ENCODE results near the gene MAB21L4. TPM values are rescaled to one million over a fixed set of nuclear protein-coding genes. Genes with fewer than 3 reads are reported as not detected.
A peak's percentile ranks its signal among the peaks of the same experiment; 100 is the strongest.

MAB21L4 gene
- polyA plus RNA-seq, 1 donor: 25.7 TPM

- peak overlapping the region; percentile 84 for H3K27ac ChIP-seq (ENCODE audit: low read length)
Measured at GRCh38 chr2:240874715-240875227, 21.2 kb downstream of the MAB21L4 start.

DNA sequence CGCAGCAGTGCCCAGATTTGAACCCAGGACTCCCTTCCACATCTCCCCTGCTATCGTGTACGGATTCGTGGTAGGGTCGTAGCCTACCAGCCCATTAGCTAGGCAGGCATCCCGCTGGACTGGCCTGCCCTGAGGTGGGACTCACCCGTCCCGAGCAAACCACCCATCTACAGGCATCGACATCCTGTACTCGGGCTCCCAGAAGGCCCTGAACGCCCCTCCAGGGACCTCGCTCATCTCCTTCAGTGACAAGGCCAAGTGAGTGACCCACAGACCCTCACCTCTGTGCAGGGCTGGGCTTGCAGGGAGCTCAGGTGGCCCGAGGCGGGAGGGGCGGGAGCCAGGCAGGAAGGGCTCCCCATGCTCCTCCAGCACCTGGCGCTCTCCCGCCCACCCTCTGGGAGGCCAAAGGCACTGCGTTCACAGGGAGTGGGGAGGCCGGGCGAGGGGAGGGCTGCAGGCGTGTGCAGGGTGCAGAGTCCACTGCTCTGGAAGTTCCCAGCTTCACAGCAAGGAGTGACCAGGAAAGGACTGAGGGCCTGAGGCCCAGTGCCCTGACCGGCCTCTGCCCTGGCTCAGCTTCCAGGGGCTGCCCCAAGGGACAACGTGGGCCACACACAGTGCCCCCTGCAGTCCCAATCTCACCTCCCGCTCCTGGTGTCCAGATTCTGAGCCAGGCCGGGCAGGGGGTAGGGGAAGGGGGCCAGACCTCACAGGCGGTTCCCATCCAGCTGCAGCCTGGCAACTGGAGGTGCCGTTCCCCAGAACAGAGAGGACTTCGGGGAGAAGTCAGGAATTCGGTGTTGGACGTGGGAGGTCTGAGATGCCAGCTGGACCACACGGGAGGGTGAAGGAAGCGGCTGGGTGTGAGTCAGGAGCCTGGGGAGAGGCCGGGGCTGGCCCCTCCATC lies 21.9 kb downstream of the MAB21L4 start:
- Histone ChIP-seq H3K4me3 (ENCODE audit: low read length) (no peak overlapping the region), H3K4me1 (ENCODE audit: control insufficient read depth, insufficient read depth, low read length) (peaks cover 42% of the 10 kb centered on the region), H3K27ac (ENCODE audit: low read length) (peak overlapping the region; percentile 84), H3K36me3 (ENCODE audit: control insufficient read depth, insufficient read depth, low read length) (no peaks in the 10 kb centered on the region), H3K27me3 (ENCODE audit: control insufficient read depth, insufficient read depth, low read length) (no peaks in the 10 kb centered on the region), H3K9me3 (ENCODE audit: control insufficient read depth, low read depth, low read length) (peaks cover 7% of the 10 kb centered on the region)
- WGBS (ENCODE audit: insufficient coverage, low lambda C conversion rate): no CpG with 5 or more reads among the region's 33 CpGs
- DNase-seq: peak; percentile 94 to 97

More at GRCh38 chr2:240874715-240875227, 21.2 kb downstream of the MAB21L4 start:
- Histone ChIP-seq H3K4me1 (ENCODE audit: control insufficient read depth, insufficient read depth, low read length) (peaks cover 42% of the 10 kb centered on the region), H3K4me3 (ENCODE audit: low read length) (no peak overlapping the region), H3K9me3 (ENCODE audit: control insufficient read depth, low read depth, low read length) (peaks cover 7% of the 10 kb centered on the region), H3K36me3 (ENCODE audit: control insufficient read depth, insufficient read depth, low read length) (no peaks in the 10 kb centered on the region), H3K27me3 (ENCODE audit: control insufficient read depth, insufficient read depth, low read length) (no peaks in the 10 kb centered on the region)
- no CpG with 5 or more reads among the region's 12 CpGs for WGBS (ENCODE audit: insufficient coverage, low lambda C conversion rate)
- DNase-seq: no peak

DNA sequence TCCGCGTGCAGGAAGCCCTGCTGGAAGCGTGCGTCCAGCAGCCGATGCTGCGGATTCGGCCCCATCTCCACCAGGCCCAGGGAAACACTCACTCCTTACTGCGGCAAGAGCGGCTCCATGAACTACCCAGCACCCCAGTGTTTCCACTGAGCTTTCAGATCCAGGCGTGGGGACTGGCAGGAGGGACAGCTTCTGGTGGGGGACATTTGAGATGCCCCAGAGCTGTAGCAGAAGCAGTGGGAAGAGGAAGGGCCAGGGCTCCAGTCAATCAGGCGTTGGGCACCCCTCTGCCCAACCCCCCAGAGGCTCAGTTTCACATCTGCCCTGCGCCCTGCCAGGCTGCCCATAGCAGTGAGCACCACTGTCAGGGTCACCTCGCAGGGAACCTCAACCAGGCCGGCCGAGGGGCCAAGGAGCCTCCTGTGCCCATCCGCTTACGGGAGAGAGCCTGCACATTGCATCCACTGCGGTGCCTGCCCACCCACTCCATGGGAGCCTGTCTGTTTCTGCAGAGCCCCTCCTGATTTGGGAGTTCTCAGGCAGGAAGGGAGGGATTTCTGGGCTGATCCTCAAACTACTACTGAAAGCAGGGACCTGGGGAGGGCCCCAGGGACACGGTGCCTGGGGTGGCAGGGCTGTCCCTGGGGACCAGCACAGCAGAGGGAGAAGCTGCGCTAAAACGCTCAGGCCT lies 22.7 kb downstream of the MAB21L4 start:
- no peak overlapping the region for H3K4me3 ChIP-seq (ENCODE audit: low read length)
- peaks cover 42% of the 10 kb centered on the region for H3K4me1 ChIP-seq (ENCODE audit: control insufficient read depth, insufficient read depth, low read length)
- peak overlapping the region; percentile 84 for H3K27ac ChIP-seq (ENCODE audit: low read length)
- no peaks in the 10 kb centered on the region for H3K27me3 ChIP-seq (ENCODE audit: control insufficient read depth, insufficient read depth, low read length)
- WGBS (ENCODE audit: insufficient coverage, low lambda C conversion rate): no CpG with 5 or more reads among the region's 21 CpGs
- DNase-seq: no peak
- peaks cover 7% of the 10 kb centered on the region for H3K9me3 ChIP-seq (ENCODE audit: control insufficient read depth, low read depth, low read length)
- H3K36me3 ChIP-seq (ENCODE audit: control insufficient read depth, insufficient read depth, low read length): no peaks in the 10 kb centered on the region

- WGBS (ENCODE audit: insufficient coverage, low lambda C conversion rate): 96% methylated on average over 5 of the region's 17 CpGs
- peaks cover 7% of the 10 kb centered on the region for H3K9me3 ChIP-seq (ENCODE audit: control insufficient read depth, low read depth, low read length)
- DNase-seq: no peak
- H3K4me3 ChIP-seq (ENCODE audit: low read length): no peak overlapping the region
- H3K36me3 ChIP-seq (ENCODE audit: control insufficient read depth, insufficient read depth, low read length): no peaks in the 10 kb centered on the region
- H3K27ac ChIP-seq (ENCODE audit: low read length): no peak overlapping the region
- no peaks in the 10 kb centered on the region for H3K27me3 ChIP-seq (ENCODE audit: control insufficient read depth, insufficient read depth, low read length)
- H3K4me1 ChIP-seq (ENCODE audit: control insufficient read depth, insufficient read depth, low read length): peaks cover 42% of the 10 kb centered on the region
Measured at GRCh38 chr2:240872317-240873097, 23.4 kb downstream of the MAB21L4 start.

- no CpG with 5 or more reads among the region's 16 CpGs for WGBS (ENCODE audit: insufficient coverage, low lambda C conversion rate)
Measured at GRCh38 chr2:240871071-240871958, 24.6 kb downstream of the MAB21L4 start.

DNA sequence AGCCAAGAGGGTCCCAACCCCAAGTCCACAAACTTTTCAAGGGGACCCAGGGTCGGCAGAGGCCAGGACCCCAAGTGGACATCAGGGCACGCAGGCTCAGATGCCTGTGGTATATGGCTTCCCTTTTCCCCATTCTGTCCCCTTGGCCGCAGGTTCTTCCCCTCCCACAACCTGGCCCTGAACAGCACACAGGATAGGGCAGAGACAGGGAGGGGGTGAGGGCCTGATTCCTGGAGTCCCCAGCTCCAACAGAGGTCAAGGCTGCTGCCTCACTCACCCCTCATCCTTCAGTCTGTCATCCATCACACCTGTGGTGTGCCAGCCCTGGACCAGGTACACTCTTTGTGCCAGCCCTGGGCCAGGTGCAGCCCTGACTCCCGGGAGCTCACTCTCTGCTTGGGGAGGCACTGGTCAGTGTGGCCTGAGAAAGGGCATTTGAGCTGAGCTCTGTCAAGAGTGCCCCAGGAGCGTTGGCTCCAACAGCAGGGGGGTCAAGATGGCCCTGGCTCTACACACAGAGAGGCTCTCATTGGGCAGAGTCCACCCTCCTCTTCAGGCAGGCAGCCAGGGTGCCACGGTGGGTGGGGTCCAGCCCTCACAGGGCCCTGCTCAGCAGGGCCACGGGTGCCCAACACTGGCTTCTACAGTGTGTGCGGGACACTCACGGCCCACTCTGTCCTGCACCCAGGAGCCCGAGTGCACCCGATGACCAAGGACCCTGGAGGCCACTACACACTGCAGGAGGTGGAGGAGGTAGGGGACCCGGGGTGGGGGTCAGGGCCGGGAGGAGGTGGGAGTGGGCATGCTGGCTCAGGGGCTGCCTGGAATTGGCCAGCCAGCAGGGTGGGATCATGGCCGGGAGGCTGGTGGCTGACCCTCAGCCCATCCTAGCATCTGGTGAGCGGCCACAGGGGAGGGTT lies 25.7 kb downstream of the MAB21L4 start:
- no peak overlapping the region for H3K27ac ChIP-seq (ENCODE audit: low read length)
- DNase-seq: no peak
- H3K4me1 ChIP-seq (ENCODE audit: control insufficient read depth, insufficient read depth, low read length): peaks cover 20% of the 10 kb centered on the region
- H3K4me3 ChIP-seq (ENCODE audit: low read length): no peak overlapping the region
- no CpG with 5 or more reads among the region's 15 CpGs for WGBS (ENCODE audit: insufficient coverage, low lambda C conversion rate)
- no peaks in the 10 kb centered on the region for H3K27me3 ChIP-seq (ENCODE audit: control insufficient read depth, insufficient read depth, low read length)
- H3K36me3 ChIP-seq (ENCODE audit: control insufficient read depth, insufficient read depth, low read length): no peaks in the 10 kb centered on the region
- peaks cover 5% of the 10 kb centered on the region for H3K9me3 ChIP-seq (ENCODE audit: control insufficient read depth, low read depth, low read length)

More at GRCh38 chr2:240871071-240871958, 24.6 kb downstream of the MAB21L4 start:
- H3K27ac ChIP-seq (ENCODE audit: low read length): no peak overlapping the region
- H3K4me1 ChIP-seq (ENCODE audit: control insufficient read depth, insufficient read depth, low read length): peaks cover 31% of the 10 kb centered on the region
- H3K36me3 ChIP-seq (ENCODE audit: control insufficient read depth, insufficient read depth, low read length): no peaks in the 10 kb centered on the region
- no peak for DNase-seq
- H3K4me3 ChIP-seq (ENCODE audit: low read length): no peak overlapping the region
- no peaks in the 10 kb centered on the region for H3K27me3 ChIP-seq (ENCODE audit: control insufficient read depth, insufficient read depth, low read length)
- peaks cover 5% of the 10 kb centered on the region for H3K9me3 ChIP-seq (ENCODE audit: control insufficient read depth, low read depth, low read length)

DNA sequence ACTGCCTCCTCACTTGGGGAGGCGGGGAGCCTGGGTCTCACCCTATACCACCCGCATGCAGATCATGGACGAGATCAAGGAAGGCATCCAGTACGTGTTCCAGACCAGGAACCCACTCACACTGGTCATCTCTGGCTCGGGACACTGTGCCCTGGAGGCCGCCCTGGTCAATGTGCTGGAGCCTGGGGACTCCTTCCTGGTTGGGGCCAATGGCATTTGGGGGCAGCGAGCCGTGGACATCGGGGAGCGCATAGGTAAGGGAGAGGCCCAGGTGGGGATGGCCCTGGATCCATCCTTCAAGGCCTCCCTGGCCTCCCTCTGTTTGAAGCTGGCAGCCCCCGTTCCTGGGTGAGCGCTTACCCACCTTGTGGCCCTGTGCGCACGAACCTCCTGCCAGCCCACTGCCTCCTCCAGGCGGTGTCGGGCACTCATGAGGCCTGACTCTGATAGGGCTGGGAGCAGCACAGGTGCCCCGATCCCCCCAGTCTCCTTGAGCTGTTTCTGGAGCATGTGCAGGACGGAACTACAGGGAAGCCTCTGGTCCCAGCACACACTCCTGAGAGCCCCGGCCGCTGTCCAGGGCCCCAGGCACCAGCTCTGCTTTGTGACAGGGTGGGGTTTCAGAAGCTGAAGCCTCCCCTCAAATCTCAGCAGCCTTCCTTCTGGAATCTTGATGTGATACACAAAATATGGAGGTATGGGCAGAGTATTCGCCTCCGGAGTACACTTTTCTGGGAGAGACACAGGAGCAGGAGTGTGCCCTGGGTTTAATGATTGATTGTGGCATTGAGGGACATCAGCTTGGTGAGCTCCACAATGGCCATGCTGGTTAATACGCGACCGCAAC lies 26.6 kb downstream of the MAB21L4 start:
- Histone ChIP-seq H3K9me3 (ENCODE audit: control insufficient read depth, low read depth, low read length) (peaks cover 5% of the 10 kb centered on the region), H3K27ac (ENCODE audit: low read length) (no peak overlapping the region), H3K36me3 (ENCODE audit: control insufficient read depth, insufficient read depth, low read length) (no peaks in the 10 kb centered on the region), H3K27me3 (ENCODE audit: control insufficient read depth, insufficient read depth, low read length) (no peaks in the 10 kb centered on the region), H3K4me3 (ENCODE audit: low read length) (no peak overlapping the region), H3K4me1 (ENCODE audit: control insufficient read depth, insufficient read depth, low read length) (peaks cover 11% of the 10 kb centered on the region)
- WGBS (ENCODE audit: insufficient coverage, low lambda C conversion rate): no CpG with 5 or more reads among the region's 25 CpGs
- no peak for DNase-seq

- WGBS (ENCODE audit: insufficient coverage, low lambda C conversion rate): no CpG with 5 or more reads among the region's 21 CpGs
Measured at GRCh38 chr2:240868286-240869108, 27.5 kb downstream of the MAB21L4 start, which contains the start of gene AGXT. TSS of gene AGXT (plus strand) at chr2:240868824. CDS start at chr2:240868866, 42 bp downstream.

More at GRCh38 chr2:240868286-240869108, 27.5 kb downstream of the MAB21L4 start, which contains the start of gene AGXT:
- Histone ChIP-seq H3K36me3 (ENCODE audit: control insufficient read depth, insufficient read depth, low read length) (no peaks in the 10 kb centered on the region), H3K4me3 (ENCODE audit: low read length) (no peak within 1 kb of the TSS), H3K9me3 (ENCODE audit: control insufficient read depth, low read depth, low read length) (peaks cover 5% of the 10 kb centered on the region), H3K27ac (ENCODE audit: low read length) (no peak within 1 kb of the TSS), H3K4me1 (ENCODE audit: control insufficient read depth, insufficient read depth, low read length) (peaks cover 4% of the 10 kb centered on the region), H3K27me3 (ENCODE audit: control insufficient read depth, insufficient read depth, low read length) (no peaks in the 10 kb centered on the region)
- peak in 1 of 2 donors; percentile 37 for DNase-seq

Measured in large intestine (tissue), 3 donors.